Adrenal gland (tissue), 12 donors: Measurements from ENCODE around the gene FSIP1. TPM values are rescaled to one million over a fixed set of nuclear protein-coding genes. Genes with fewer than 3 reads are reported as not detected.

Experiments used
- DNase-seq, 7 donors: peaks; one replicate each; pipeline ENCODE4 v3.0.0-alpha.2; 2019 to 2020
- H3K27ac ChIP-seq, 5 donors: fragments of 200-600 bp; sonication (generic) in 4 of 5; 1 replicate in 3 of 5; 2 replicates in 2 of 5; pipeline versions ENCODE4 v1.5.1 to v1.8.0; 2016 to 2020; ENCODE audit warnings: mild to moderate bottlenecking in 1 of 5
- H3K27me3 ChIP-seq: fragments of 200-600 bp; 2 replicates; pipeline ENCODE4 v1.8.0; 2021
- H3K36me3 ChIP-seq, 2 donors: fragments of 200-600 bp; replicated peaks in 1 of 2; 1 replicate in 1 of 2; 2 replicates in 1 of 2; pipeline versions ENCODE4 v1.5.1 to v1.8.0; 2018 to 2022
- H3K4me1 ChIP-seq, 2 donors: fragments of 200-600 bp; replicated peaks in 1 of 2; 1 replicate in 1 of 2; 2 replicates in 1 of 2; pipeline versions ENCODE4 v1.5.1 to v1.8.0; 2018 to 2021
- H3K4me3 ChIP-seq, 4 donors: fragments of 200-600 bp; sonication (generic) in 3 of 4; one replicate each; pipeline ENCODE4 v1.5.1; 2016 to 2018
- H3K9me3 ChIP-seq, 3 donors: fragments of 200-600 bp; sonication (generic) in 1 of 3; replicated peaks in 1 of 3; 1 replicate in 2 of 3; 2 replicates in 1 of 3; pipeline versions ENCODE4 v1.5.1 to v1.8.0; 2016 to 2021
- POLR2A ChIP-seq, 2 donors: fragments of 450-650 bp; IDR thresholded peaks; one replicate each; pipeline ENCODE4 v1.6.1; 2017; ENCODE audit warnings: antibody characterized with exemption in 2 of 2, mild to moderate bottlenecking in 2 of 2, moderate library complexity in 1 of 2
- WGBS, 4 donors: extraction: QIAGEN DNeasy Blood & Tissue Kit in 2 of 4; methylation state at CpG; one replicate each; pipeline versions ENCODE4 v1.1.5 to v1.1.7; 2013 to 2017; 5-methylcytosine and 5-hydroxymethylcytosine counted together
- intact Hi-C, 2 donors: fragments of 100-400 bp; cut with DNase I; formaldehyde crosslinking; loops; one replicate each; pipeline versions ENCODE4 v1.14.1 to v1.15.0; 2022 to 2023
- polyA plus RNA-seq, 3 donors: library from polyadenylated mRNA; stranded (reverse); fragments of 200-250 nt in 2 of 3; fragments of 350-450 nt in 1 of 3; fragmentation: Illumina TruSeq in 1 of 3; extraction: RNeasy Lipid Tissue Mini Kit (QIAGEN cat#74804) in 1 of 3; gene quantifications; one replicate each; pipeline ENCODE4 v1.2.3, GENCODE V29; 2013 to 2014
- total RNA-seq, 9 donors: library from RNA; depleted of rRNA in 4 of 9; stranded (reverse); fragments of >200 nt in 4 of 9; fragments of 120-200 nt in 1 of 9; fragmentation: NEBNext Ultra II Directional in 1 of 9; extraction: Animal tissue kit (Norgen Biotek cat#: 25700) in 1 of 9; gene quantifications; one replicate each; pipeline versions ENCODE4 v1.1.0 to v1.2.4, GENCODE V29; 2013 to 2023
- TF ChIP-seq, protein P1 (sequence below), 6 experiments: fragments of 450-650 bp in 4 of 6; fragments of 200-600 bp in 2 of 6; sonication (generic) in 1 of 6; IDR thresholded peaks; 1 replicate in 5 of 6; 2 replicates in 1 of 6; pipeline versions ENCODE4 v1.5.1 to v1.8.0; 2016 to 2021; ENCODE audit warnings: antibody characterized with exemption in 6 of 6, mild to moderate bottlenecking in 2 of 6, moderate library complexity in 1 of 6
- donor health status: healthy with polysubstance abuse.
- donor health status: Bipolar disorder and iron deficiency.
- donor health status: DM: yes; HTN: yes; CAD: no.
- donor health status: DM: no; HTN: no; CAD: no.
- donor health status: DM: no; HTN: no; CAD: no.
- donor health status: DM: yes; HTN: yes; CAD: no.

FSIP1 gene
- total and polyA plus RNA-seq, 12 donors = 0.11 to 0.60 (median 0.25) TPM; not detected in 2

DNA sequence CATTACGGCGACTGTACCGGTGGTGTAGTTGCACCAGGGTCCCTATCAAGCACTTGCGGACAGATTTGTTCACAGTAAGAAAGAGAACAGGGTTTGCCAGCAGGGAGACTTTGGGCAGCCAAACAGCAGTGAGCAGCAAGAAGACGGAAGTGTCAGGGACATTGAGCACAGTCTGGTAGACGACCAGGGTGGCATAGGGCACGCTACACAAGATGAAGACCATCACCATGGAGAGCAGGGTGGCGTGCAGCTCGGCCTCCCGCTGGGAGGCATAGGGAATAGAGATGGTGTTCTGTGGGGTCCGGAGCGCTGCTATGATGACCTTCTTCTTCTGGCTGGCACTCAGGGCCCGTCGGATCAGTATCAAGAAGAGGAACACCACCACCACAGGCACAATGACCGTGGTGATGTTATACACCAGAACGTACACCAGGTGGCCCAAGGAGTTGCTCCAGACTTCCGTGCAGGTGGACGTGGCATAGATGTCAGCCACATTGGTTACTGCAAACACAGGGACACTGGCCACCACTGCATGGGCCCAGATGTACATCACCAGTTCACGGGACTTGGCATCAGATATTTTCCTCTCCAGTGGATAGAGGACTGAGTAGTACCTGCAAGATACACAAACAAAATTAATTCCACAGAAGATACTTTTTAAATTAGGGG lies 19.1 kb upstream of the FSIP1 start:
- TF ChIP-seq, protein P1, sequence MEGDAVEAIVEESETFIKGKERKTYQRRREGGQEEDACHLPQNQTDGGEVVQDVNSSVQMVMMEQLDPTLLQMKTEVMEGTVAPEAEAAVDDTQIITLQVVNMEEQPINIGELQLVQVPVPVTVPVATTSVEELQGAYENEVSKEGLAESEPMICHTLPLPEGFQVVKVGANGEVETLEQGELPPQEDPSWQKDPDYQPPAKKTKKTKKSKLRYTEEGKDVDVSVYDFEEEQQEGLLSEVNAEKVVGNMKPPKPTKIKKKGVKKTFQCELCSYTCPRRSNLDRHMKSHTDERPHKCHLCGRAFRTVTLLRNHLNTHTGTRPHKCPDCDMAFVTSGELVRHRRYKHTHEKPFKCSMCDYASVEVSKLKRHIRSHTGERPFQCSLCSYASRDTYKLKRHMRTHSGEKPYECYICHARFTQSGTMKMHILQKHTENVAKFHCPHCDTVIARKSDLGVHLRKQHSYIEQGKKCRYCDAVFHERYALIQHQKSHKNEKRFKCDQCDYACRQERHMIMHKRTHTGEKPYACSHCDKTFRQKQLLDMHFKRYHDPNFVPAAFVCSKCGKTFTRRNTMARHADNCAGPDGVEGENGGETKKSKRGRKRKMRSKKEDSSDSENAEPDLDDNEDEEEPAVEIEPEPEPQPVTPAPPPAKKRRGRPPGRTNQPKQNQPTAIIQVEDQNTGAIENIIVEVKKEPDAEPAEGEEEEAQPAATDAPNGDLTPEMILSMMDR (IDR thresholded peaks at IDR 0.05) = peak in 4 of 6 experiments; percentile 13 to 31 (median 29)
- no peak for TF ChIP-seq POLR2A (IDR thresholded peaks at IDR 0.05)
- intact Hi-C loops = no loop called here
- Histone ChIP-seq H3K9me3 (no peaks in the 10 kb centered on the region), H3K4me3 (no peak overlapping the region), H3K27me3 (no peaks in the 10 kb centered on the region), H3K4me1 (no peaks in the 10 kb centered on the region), H3K36me3 (no peaks in the 10 kb centered on the region), H3K27ac (no peak overlapping the region)
- 68 to 82% (median 80%) methylated on average over 15 to 19 of the region's 19 CpGs for WGBS, 4 donors
- no peak for DNase-seq

DNA sequence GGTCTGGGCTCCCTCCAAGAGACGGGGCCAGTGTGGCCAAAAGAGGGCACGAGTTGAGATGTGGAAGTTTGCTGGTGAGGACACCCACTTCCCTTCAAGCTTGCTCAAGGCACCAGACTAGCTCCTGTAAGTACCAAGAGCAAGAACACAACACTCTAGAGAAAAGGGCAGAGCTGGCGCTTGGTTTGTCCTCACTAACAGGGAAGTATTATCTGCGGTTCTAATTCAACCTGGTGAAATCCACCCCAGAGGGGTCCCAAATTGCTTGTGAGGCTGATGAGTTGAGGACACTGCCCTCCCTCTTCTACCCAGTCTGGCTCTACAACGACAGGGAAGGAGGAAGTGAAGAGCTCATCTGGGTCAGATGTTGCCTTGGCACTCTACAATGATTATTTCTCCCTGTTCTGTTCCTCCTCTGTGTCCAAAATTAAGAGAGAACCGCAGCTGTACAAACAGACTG lies 16.9 kb upstream of the FSIP1 start:
- Histone ChIP-seq H3K36me3 (no peaks in the 10 kb centered on the region), H3K4me3 (no peak overlapping the region), H3K4me1 (no peaks in the 10 kb centered on the region), H3K27ac (no peak overlapping the region), H3K27me3 (peaks cover 9% of the 10 kb centered on the region), H3K9me3 (no peaks in the 10 kb centered on the region)
- 60 to 74% (median 69%) methylated on average over 6 of the region's 6 CpGs for WGBS, 4 donors
- TF ChIP-seq, protein P1 (IDR thresholded peaks at IDR 0.05) = no peak
- no peak for TF ChIP-seq POLR2A (IDR thresholded peaks at IDR 0.05)
- peak in 1 of 7 donors; percentile 22 for DNase-seq
- intact Hi-C loops = loop anchor here in 1 of 2 donors (10.0 kb wide), 1 partner anchor 185 kb away; no protein-coding TSS in a partner anchor

DNA sequence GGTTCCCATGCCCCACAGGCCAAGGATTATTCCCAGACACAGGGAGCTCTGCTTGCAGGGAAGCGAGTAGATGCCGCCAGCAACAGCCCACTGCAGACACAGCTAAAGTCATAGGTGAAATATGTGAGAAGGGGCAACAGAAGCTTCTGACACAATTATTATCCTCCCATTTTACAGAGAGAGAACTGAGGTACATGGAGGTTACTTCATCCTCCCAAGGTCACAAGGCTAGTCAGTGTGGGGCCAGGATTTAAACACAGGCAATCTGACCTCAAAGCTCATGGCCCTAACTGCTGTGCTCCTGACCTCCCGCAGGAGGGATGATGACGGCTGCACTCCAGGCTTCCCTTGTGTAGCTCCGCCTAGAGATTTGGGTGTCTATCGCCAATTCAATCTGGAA lies 15.7 kb upstream of the FSIP1 start:
- DNase-seq = no peak
- no peaks in the 10 kb centered on the region for H3K4me1 ChIP-seq
- H3K4me3 ChIP-seq = no peak overlapping the region
- H3K27me3 ChIP-seq = peaks cover 9% of the 10 kb centered on the region
- 81 to 88% (median 86%) methylated on average over 5 to 6 of the region's 6 CpGs for WGBS, 4 donors
- no peak for TF ChIP-seq POLR2A (IDR thresholded peaks at IDR 0.05)
- TF ChIP-seq, protein P1 (IDR thresholded peaks at IDR 0.05) = no peak
- H3K27ac ChIP-seq = no peak overlapping the region
- H3K36me3 ChIP-seq = no peaks in the 10 kb centered on the region
- no peaks in the 10 kb centered on the region for H3K9me3 ChIP-seq
- intact Hi-C loops = loop anchor here in 1 of 2 donors (10.0 kb wide), 1 partner anchor 186 kb away; no protein-coding TSS in a partner anchor

DNA sequence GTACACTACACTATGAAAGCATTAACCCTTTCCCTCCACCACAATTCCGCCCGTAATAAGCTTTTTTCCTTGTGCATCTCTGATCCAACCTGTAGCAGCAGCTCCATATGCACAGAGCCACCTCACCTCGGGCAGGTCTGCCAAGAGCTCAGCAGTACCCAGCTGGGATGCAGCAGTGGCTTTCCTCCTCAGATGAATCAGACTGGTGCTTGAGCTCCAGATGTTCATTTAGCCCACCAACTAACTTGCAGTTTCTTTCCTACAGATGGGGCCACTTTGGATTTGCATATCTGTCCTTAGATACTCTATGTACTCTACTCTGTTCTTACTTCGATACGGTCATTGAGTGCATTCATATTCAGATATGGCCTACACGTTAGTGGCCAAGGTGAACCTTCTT lies 14.8 kb upstream of the FSIP1 start:
- H3K27me3 ChIP-seq = peaks cover 9% of the 10 kb centered on the region
- DNase-seq = no peak
- H3K9me3 ChIP-seq = no peaks in the 10 kb centered on the region
- H3K27ac ChIP-seq = no peak overlapping the region
- H3K4me3 ChIP-seq = no peak overlapping the region
- WGBS, 4 donors = 82 to 88% (median 85%) methylated on average over 6 of the region's 6 CpGs
- H3K4me1 ChIP-seq = no peaks in the 10 kb centered on the region
- TF ChIP-seq, protein P1 (IDR thresholded peaks at IDR 0.05) = no peak
- TF ChIP-seq POLR2A (IDR thresholded peaks at IDR 0.05) = no peak
- intact Hi-C loops = loop anchor here in 1 of 2 donors (10.0 kb wide), 1 partner anchor 187 kb away; no protein-coding TSS in a partner anchor
- H3K36me3 ChIP-seq = no peaks in the 10 kb centered on the region
